WI38 (cell line): ENCODE results near the gene MRPS26.

ENCODE experiments used
- H3K4me3 ChIP-seq: 2 replicates; pipeline ENCODE4 v1.5.1; 2011; ENCODE audit warnings: low read depth, mild to moderate bottlenecking, control low read depth, low read length
- TF ChIP-seq, protein P1 (sequence below): IDR thresholded peaks from 2 replicates; pipeline ENCODE4 v1.5.1; 2012; ENCODE audit warnings: low read depth, mild to moderate bottlenecking, control low read depth, low read length

Gene MRPS26

DNA sequence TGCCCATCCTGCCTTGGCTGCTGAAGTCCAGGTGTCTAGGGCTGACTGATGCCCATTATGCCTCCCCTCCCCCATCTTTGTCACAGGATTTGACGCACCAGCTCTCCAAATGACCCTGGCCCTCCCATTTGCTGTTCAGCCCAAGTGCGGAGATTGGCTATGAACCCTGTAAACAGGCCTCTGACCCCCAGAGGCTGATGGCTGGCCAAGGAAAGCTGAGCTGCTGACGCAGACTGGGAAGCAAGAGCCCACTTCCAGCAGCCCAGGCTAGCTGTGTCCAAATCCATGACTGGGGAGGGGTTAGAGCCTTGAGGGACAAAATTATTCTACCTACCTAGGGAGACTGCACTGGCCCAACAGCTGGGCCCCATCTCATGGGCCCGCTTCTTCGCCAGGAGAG lies 3.2 kb upstream of the MRPS26 start:
- TF ChIP-seq, protein P1, sequence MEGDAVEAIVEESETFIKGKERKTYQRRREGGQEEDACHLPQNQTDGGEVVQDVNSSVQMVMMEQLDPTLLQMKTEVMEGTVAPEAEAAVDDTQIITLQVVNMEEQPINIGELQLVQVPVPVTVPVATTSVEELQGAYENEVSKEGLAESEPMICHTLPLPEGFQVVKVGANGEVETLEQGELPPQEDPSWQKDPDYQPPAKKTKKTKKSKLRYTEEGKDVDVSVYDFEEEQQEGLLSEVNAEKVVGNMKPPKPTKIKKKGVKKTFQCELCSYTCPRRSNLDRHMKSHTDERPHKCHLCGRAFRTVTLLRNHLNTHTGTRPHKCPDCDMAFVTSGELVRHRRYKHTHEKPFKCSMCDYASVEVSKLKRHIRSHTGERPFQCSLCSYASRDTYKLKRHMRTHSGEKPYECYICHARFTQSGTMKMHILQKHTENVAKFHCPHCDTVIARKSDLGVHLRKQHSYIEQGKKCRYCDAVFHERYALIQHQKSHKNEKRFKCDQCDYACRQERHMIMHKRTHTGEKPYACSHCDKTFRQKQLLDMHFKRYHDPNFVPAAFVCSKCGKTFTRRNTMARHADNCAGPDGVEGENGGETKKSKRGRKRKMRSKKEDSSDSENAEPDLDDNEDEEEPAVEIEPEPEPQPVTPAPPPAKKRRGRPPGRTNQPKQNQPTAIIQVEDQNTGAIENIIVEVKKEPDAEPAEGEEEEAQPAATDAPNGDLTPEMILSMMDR = no peak
- H3K4me3 ChIP-seq = no peak overlapping the region

DNA sequence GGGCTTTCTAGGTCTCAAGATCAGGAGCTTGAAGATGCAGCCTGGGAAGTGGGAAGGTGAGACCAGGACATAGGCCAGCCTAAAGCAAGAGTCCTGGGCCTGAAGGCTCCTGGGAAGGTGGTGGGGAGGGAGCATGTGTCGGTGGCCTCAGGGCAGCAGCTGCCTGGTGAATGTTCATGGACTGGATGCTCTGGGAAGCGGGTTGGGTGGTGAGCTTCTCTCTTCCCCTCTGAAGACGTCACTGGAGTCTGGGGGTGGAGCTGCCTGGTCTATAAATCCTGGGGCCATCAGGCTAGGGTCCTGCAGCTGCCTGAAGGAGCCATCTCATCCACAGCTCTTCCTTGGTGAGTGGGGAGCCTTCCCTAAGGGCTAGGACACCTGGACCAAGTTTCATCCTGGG lies 2.5 kb upstream of the MRPS26 start, which contains the start of gene GNRH2:
Gene GNRH2 (plus strand): TSS at position 301 of the 400 bp plus-strand sequence. CDS start 793 bp downstream, outside the sequence.
- H3K4me3 ChIP-seq = no peak within 1 kb of the TSS
- TF ChIP-seq, protein P1 = no peak

DNA sequence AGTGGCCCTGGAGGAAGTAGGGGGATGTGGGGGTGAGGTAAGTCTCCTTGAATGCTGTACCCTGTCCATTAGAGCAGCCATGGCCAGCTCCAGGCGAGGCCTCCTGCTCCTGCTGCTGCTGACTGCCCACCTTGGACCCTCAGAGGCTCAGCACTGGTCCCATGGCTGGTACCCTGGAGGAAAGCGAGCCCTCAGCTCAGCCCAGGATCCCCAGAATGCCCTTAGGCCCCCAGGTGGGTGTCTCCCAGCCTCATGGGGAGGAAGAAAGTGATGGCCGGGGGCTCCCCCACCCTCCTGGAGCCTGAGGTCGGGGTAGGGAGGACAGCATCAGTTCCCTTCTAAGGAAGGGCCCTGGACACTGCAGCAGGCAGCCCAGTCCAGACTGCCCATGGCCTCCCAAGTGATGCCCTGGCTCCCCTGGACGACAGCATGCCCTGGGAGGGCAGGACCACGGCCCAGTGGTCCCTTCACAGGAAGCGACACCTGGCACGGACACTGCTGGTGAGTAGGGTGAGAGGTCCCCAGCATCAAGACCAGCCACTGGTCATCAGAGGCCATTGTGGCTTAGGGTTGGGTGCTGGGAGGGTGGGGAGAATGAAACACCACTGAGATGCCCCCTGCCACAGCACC lies 1.4 kb upstream of the MRPS26 start:
- no peak overlapping the region for H3K4me3 ChIP-seq
- TF ChIP-seq, protein P1 = no peak

DNA sequence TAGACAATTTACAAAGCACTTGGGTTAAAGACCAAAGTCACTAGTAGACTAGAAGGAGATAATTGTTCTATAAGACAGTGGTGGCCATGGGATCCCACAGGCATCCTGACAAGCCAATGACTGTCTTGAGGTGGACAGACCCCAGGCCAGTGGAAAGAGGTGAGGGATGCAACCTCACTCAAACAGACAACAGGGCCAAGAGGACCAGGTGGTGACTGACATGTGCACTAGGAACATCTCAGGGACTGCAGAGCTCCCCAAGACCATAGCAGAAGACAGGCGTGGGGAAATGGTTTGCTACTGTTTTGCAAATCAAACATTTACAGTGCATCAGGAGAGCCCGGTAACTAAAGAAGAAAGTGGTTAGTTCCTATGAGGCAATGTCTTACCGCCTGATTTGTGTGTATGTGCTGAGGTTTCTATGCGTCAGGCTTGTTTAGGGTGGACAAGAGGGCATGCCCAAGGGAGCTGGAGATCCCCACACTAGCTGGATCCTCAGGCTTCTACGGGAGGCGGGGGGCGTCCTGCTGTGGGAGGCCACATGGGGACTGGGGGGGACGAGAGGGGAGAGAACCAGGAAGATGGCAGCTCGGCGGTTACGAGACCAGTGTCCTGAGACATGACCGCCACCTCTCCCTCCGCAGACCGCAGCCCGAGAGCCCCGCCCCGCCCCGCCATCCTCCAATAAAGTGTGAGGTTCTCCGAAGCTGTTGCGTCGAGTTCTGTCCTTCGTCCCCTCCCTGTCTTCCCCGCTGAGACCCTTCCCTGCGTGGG lies 623 bp upstream of the MRPS26 start:
- TF ChIP-seq, protein P1 = no peak
- H3K4me3 ChIP-seq = peak overlapping the region; percentile 79

DNA sequence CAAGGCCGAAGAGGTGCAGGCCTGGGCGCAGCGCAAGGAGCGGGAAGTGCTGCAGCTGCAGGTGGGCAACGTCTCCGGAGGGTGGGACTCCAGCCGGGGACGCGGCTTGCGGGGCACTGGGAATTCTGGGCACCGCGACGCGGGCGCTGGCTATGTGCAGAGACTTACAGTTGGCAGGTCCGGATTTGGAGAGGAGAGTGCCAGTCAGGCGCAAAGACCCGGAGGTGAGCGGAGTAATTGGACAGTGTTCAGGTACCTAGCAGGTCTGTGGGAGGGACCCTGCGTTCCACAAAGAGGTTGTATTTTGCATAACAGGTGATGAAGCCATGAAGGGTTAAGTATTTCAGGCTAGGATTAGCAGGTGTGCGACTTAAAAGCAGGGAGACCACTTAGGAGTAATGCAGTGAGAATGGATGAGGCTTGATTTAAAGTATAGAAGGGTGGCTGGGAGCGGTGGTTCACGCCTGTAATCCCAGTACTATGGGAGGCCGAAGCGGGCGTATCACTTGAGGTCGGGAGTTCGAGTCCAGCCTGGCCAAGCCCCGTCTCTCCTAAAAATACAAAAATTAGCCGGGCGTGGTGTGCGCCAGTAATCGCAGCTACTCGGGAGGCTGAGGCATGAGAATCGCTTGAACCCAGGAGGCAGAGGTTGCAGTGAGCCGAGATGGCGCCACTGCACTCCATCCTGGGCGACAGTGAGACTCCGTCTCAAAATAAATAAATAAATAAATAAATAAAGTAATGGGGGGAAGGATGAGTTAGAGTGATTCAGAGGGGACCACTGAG lies 1.0 kb downstream of the MRPS26 start:
- TF ChIP-seq, protein P1 = no peak
- H3K4me3 ChIP-seq = peak overlapping the region; percentile 79

DNA sequence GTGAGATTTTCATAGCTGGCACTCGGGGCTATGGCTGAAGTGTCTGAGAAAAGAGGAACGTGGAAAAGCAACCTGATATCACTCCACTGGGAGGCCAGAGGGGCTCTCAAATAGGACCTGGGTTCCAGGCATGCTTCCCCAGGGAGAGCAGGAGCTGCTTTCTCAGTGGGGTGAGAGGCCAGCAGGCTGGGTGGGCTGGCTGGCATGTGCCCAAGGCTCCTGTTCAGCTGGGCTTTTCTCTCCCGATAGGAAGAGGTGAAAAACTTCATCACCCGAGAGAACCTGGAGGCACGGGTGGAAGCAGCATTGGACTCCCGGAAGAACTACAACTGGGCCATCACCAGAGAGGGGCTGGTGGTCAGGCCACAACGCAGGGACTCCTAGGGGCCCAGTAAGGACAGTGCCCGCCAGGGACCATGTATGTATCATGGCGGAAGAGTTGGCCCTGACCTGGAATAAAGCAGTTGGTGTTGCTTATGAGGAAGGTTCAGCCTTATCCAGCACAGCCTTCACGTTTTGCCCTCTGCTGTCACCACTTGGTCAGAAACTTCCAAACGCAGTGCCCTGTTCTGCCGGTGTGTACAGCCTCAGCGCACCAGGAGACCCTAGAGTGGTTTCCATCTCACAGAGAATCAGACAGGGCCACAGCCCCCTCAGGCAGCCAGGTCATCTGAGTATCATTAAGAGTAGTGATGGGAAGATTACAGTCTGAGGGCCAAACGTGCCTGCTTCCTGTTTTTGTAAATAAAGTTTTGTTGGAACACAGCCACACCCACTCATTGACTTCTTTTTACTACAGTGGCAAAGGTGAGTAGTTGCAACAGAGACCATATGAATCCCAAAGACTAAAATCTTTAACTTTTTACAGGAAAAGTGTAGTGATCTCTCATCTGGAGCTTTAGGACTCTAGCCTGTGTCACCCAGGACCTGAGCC lies 1.9 kb downstream of the MRPS26 start:
- no peak overlapping the region for H3K4me3 ChIP-seq
- TF ChIP-seq, protein P1 = no peak
